Natural killer cell (primary cell): Measurements from ENCODE around the gene IRF6. TPM values are rescaled to one million over a fixed set of nuclear protein-coding genes. Genes with fewer than 3 reads are reported as not detected.

ENCODE experiments used
- ATAC-seq, 3 donors: fragments of 150-1000 bp in 2 of 3; fragments of 200-7000 bp in 1 of 3; cut with Tn5 transposase; 1 replicate in 1 of 3; 2 replicates in 2 of 3; pipeline ENCODE4 v1.10.0; 2021; ENCODE audit warnings: mild to moderate bottlenecking in 2 of 3, moderate library complexity in 2 of 3
- DNase-seq, 2 donors: peaks; one replicate each; pipeline versions ENCODE4 v3.0.0 to v3.0.0-alpha.2; 2013 to 2021; ENCODE audit warnings: mixed read lengths in 1 of 2
- H3K27ac ChIP-seq: one replicate; pipeline ENCODE4 v1.5.1; 2013; ENCODE audit warnings: mild to moderate bottlenecking, low read length
- H3K27me3 ChIP-seq: one replicate; pipeline ENCODE4 v1.6.1; 2013; ENCODE audit warnings: low read length; ENCODE audit not compliant: control insufficient read depth, insufficient read depth
- H3K36me3 ChIP-seq: one replicate; pipeline ENCODE4 v1.6.1; 2013; ENCODE audit warnings: low read length; ENCODE audit not compliant: control insufficient read depth, insufficient read depth
- H3K4me1 ChIP-seq: one replicate; pipeline ENCODE4 v1.6.1; 2013; ENCODE audit warnings: low read length; ENCODE audit not compliant: control insufficient read depth, insufficient read depth
- H3K4me3 ChIP-seq: one replicate; pipeline ENCODE4 v1.5.1; 2013; ENCODE audit warnings: low read length
- H3K9me3 ChIP-seq: one replicate; pipeline ENCODE4 v1.6.1; 2013; ENCODE audit warnings: low read length; ENCODE audit not compliant: control insufficient read depth, insufficient read depth
- H3K27ac Mint-ChIP-seq, 2 donors: one replicate each; pipeline ENCODE4 v1.8.0; 2022; ENCODE audit warnings: mild to moderate bottlenecking in 2 of 2, mixed read lengths in 2 of 2, moderate library complexity in 1 of 2
- H3K27me3 Mint-ChIP-seq, 2 donors: one replicate each; pipeline ENCODE4 v1.8.0; 2022; ENCODE audit warnings: low read depth in 2 of 2, mixed read lengths in 2 of 2
- H3K36me3 Mint-ChIP-seq: one replicate; pipeline ENCODE4 v1.8.0; 2022; ENCODE audit warnings: mixed read lengths
- H3K4me1 Mint-ChIP-seq, 2 donors: one replicate each; pipeline ENCODE4 v1.8.0; 2022; ENCODE audit warnings: mixed read lengths in 2 of 2
- H3K4me3 Mint-ChIP-seq: one replicate; pipeline ENCODE4 v1.8.0; 2022; ENCODE audit warnings: mild to moderate bottlenecking, moderate library complexity, mixed read lengths
- H3K9me3 Mint-ChIP-seq, 2 donors: one replicate each; pipeline ENCODE4 v1.8.0; 2022; ENCODE audit warnings: mixed read lengths in 2 of 2
- CTCF ChIP-seq: fragments of 200-600 bp; IDR thresholded peaks from one replicate; pipeline ENCODE4 v1.8.0; 2022; ENCODE audit warnings: antibody characterized with exemption
- WGBS: methylation state at CpG from one replicate; pipeline ENCODE4 v1.1.7; 2013; ENCODE audit warnings: missing lambda C conversion rate; ENCODE audit not compliant: insufficient coverage; 5-methylcytosine and 5-hydroxymethylcytosine counted together
- intact Hi-C: fragments of 100-400 bp; cut with micrococcal nuclease; formaldehyde crosslinking; loops from one replicate; pipeline ENCODE4 v1.14.2; 2022
- total RNA-seq, 4 donors: library from RNA; stranded (reverse); fragments of 120-200 nt in 1 of 4; gene quantifications; one replicate each; pipeline versions ENCODE4 v1.2.3 to v1.2.4, GENCODE V29; 2013 to 2022

Gene IRF6
- total RNA-seq, 3 donors from 2014 or later (not counting 1 experiment from before 2014, with no cell fraction given): 2.5 to 11.2 (median 3.8) TPM

GRCh38 chr1:209845408-209845725 is 39.4 kb upstream of the IRF6 start:
- 100% methylated on average over 1 of the region's 1 CpG for WGBS
- H3K27ac ChIP-seq: no peak overlapping the region
- no peak for TF ChIP-seq CTCF

GRCh38 chr1:209844695-209845407 is 38.9 kb upstream of the IRF6 start:
- no peak for TF ChIP-seq CTCF
- no peak overlapping the region for H3K27ac Mint-ChIP-seq
- Histone ChIP-seq H3K4me1 (no peaks in the 10 kb centered on the region), H3K36me3 (peaks cover 78% of the 10 kb centered on the region), H3K27ac (no peak overlapping the region), H3K9me3 (no peaks in the 10 kb centered on the region), H3K4me3 (no peak overlapping the region), H3K27me3 (no peaks in the 10 kb centered on the region)
- DNase-seq: no peak
- peaks cover 4 to 6% of the 10 kb centered on the region in 2 donors for H3K4me1 Mint-ChIP-seq
- H3K36me3 Mint-ChIP-seq: peaks cover 15% of the 10 kb centered on the region
- ATAC-seq: no peak
- no peaks in the 10 kb centered on the region for H3K27me3 Mint-ChIP-seq
- H3K4me3 Mint-ChIP-seq: no peak overlapping the region
- intact Hi-C loops: no loop called here
- no peaks in the 10 kb centered on the region for H3K9me3 Mint-ChIP-seq
- 92% methylated on average over 6 of the region's 6 CpGs for WGBS

More at GRCh38 chr1:209845408-209845725, 39.4 kb upstream of the IRF6 start:
- intact Hi-C loops: no loop called here
- Histone ChIP-seq H3K4me1 (no peaks in the 10 kb centered on the region), H3K4me3 (no peak overlapping the region), H3K27me3 (no peaks in the 10 kb centered on the region), H3K36me3 (peaks cover 74% of the 10 kb centered on the region), H3K9me3 (no peaks in the 10 kb centered on the region)
- Mint-ChIP-seq H3K4me1 (peaks cover 4 to 6% of the 10 kb centered on the region in 2 donors), H3K27ac (no peak overlapping the region), H3K36me3 (peaks cover 10% of the 10 kb centered on the region), H3K4me3 (no peak overlapping the region), H3K9me3 (no peaks in the 10 kb centered on the region), H3K27me3 (no peaks in the 10 kb centered on the region)
- ATAC-seq: no peak
- no peak for DNase-seq

- Mint-ChIP-seq H3K4me3 (no peak overlapping the region), H3K4me1 (no peaks in the 10 kb centered on the region), H3K27me3 (no peaks in the 10 kb centered on the region), H3K27ac (no peak overlapping the region), H3K36me3 (peaks cover 19% of the 10 kb centered on the region), H3K9me3 (no peaks in the 10 kb centered on the region)
- H3K4me1 ChIP-seq: no peaks in the 10 kb centered on the region
- no peak overlapping the region for H3K27ac ChIP-seq
- DNase-seq (no peak), ATAC-seq (no peak)
- peaks cover 90% of the 10 kb centered on the region for H3K36me3 ChIP-seq
- no peak for TF ChIP-seq CTCF
- H3K4me3 ChIP-seq: no peak overlapping the region
- H3K9me3 ChIP-seq: no peaks in the 10 kb centered on the region
- H3K27me3 ChIP-seq: no peaks in the 10 kb centered on the region
- WGBS: 95% methylated on average over 5 of the region's 5 CpGs
- intact Hi-C loops: no loop called here
These were observed 34.7 kb upstream of the IRF6 start for GRCh38 chr1:209840611-209841010.
